Keratinocyte (primary cell): ENCODE results near the gene CA11. TPM values are rescaled to one million over a fixed set of nuclear protein-coding genes. Genes with fewer than 3 reads are reported as not detected.

Source experiments
- DNase-seq: peaks from one replicate; pipeline ENCODE4 v3.0.0-alpha.2; 2011; ENCODE audit warnings: low read depth, missing footprints, low spot score
- FAIRE-seq: peaks from 2 replicates; lab custom pipeline; 2011; peaks lifted over from hg19 to GRCh38; lab: Jason Lieb, UNC
- H2AFZ ChIP-seq: 2 replicates; pipeline ENCODE4 v1.6.0; 2012; ENCODE audit warnings: low read length, control low read depth, inconsistent platforms; ENCODE audit not compliant: control insufficient read depth
- H3K27ac ChIP-seq: 2 replicates; pipeline ENCODE4 v1.5.1; 2011; ENCODE audit warnings: low read length; ENCODE audit not compliant: control insufficient read depth, insufficient read depth
- H3K27me3 ChIP-seq: 3 replicates; pipeline ENCODE4 v1.6.0; 2011; ENCODE audit warnings: low read length; ENCODE audit not compliant: control insufficient read depth, insufficient read depth; ENCODE audit errors: extremely low read depth
- H3K36me3 ChIP-seq, 2 experiments: 2 replicates in 1 of 2; 3 replicates in 1 of 2; pipeline ENCODE4 v1.5.1; 2011; ENCODE audit warnings: low read length in 2 of 2, mild to moderate bottlenecking in 1 of 2; ENCODE audit not compliant: control insufficient read depth in 2 of 2, insufficient read depth in 2 of 2; ENCODE audit errors: extremely low read depth in 1 of 2
- H3K4me1 ChIP-seq: 3 replicates; pipeline ENCODE4 v1.5.1; 2011; ENCODE audit warnings: low read length; ENCODE audit not compliant: control insufficient read depth, insufficient read depth; ENCODE audit errors: extremely low read depth
- H3K4me2 ChIP-seq: 3 replicates; pipeline ENCODE4 v1.6.0; 2011; ENCODE audit warnings: low read depth, low read length; ENCODE audit not compliant: control insufficient read depth, insufficient read depth; ENCODE audit errors: extremely low read depth
- H3K4me3 ChIP-seq, 3 experiments: fragments of 200-600 bp in 1 of 3; sonication (generic) in 1 of 3; 2 replicates in 2 of 3; 3 replicates in 1 of 3; pipeline ENCODE4 v1.5.1; 2011 to 2016; ENCODE audit warnings: low read length in 3 of 3, mild to moderate bottlenecking in 3 of 3, control low read depth in 2 of 3, inconsistent platforms in 1 of 3, low read depth in 1 of 3, mixed read lengths in 1 of 3, mixed run types in 1 of 3, moderate library complexity in 1 of 3; ENCODE audit not compliant: control insufficient read depth in 2 of 3, insufficient read depth in 2 of 3; ENCODE audit errors: extremely low read depth in 1 of 3
- H3K79me2 ChIP-seq: 2 replicates; pipeline ENCODE4 v1.6.0; 2012; ENCODE audit warnings: low read length; ENCODE audit not compliant: control insufficient read depth, insufficient read depth
- H3K9ac ChIP-seq: 3 replicates; pipeline ENCODE4 v1.6.0; 2011; ENCODE audit warnings: low read length; ENCODE audit not compliant: control insufficient read depth, insufficient read depth; ENCODE audit errors: extremely low read depth
- H3K9me1 ChIP-seq: 3 replicates; pipeline ENCODE4 v1.6.0; 2011; ENCODE audit warnings: low read length; ENCODE audit not compliant: control insufficient read depth, insufficient read depth; ENCODE audit errors: extremely low read depth
- H3K9me3 ChIP-seq: 2 replicates; pipeline ENCODE4 v1.5.1; 2012; ENCODE audit warnings: low read depth, low read length; ENCODE audit not compliant: control insufficient read depth
- H4K20me1 ChIP-seq: 3 replicates; pipeline ENCODE4 v1.6.0; 2011; ENCODE audit warnings: low read length; ENCODE audit not compliant: control insufficient read depth, insufficient read depth; ENCODE audit errors: extremely low read depth
- EZH2 ChIP-seq: IDR thresholded peaks from one replicate; pipeline ENCODE4 v1.6.1; 2012; ENCODE audit warnings: inconsistent platforms, mild to moderate bottlenecking, low read length, moderate library complexity
- dilution Hi-C: fragments of 300-500 bp; cut with MboI; formaldehyde crosslinking; loops from one replicate; pipeline ENCODE4 v1.7.0; 2020; ENCODE audit warnings: low sequenced_read_pairs; ENCODE audit not compliant: extremely low pct_ligation_motif_present
- polyA plus RNA-seq, 5 experiments: library from polyadenylated mRNA; depleted of rRNA in 3 of 5; stranded (reverse) in 3 of 5; stranded (forward) in 1 of 5; unstranded in 1 of 5; fragments of >200 nt; gene quantifications; 1 replicate in 1 of 5; 2 replicates in 3 of 5; 3 replicates in 1 of 5; pipeline versions ENCODE4 v1.2.1 to v1.2.3, GENCODE V29; 2011 to 2012; ENCODE audit warnings: missing spikeins in 2 of 5, low read depth in 1 of 5, low replicate concordance in 1 of 5
- TF ChIP-seq, protein P1 (sequence below), 3 experiments: IDR thresholded peaks in 1 of 3; conservative IDR thresholded peaks in 1 of 3; optimal IDR thresholded peaks in 1 of 3; 2 replicates in 2 of 3; 3 replicates in 1 of 3; pipeline versions ENCODE3 to v1.5.1; 2011; ENCODE audit warnings: low read length in 3 of 3, mild to moderate bottlenecking in 3 of 3, moderate library complexity in 2 of 3, control low read depth in 1 of 3, inconsistent platforms in 1 of 3; ENCODE audit not compliant: insufficient read depth in 2 of 3; ENCODE audit errors: extremely low read depth in 1 of 3

Gene CA11
- polyA plus RNA-seq, 1 donor (not counting 4 experiments of a cell fraction or from before 2014, with no cell fraction given), result 1.6 TPM

DNA sequence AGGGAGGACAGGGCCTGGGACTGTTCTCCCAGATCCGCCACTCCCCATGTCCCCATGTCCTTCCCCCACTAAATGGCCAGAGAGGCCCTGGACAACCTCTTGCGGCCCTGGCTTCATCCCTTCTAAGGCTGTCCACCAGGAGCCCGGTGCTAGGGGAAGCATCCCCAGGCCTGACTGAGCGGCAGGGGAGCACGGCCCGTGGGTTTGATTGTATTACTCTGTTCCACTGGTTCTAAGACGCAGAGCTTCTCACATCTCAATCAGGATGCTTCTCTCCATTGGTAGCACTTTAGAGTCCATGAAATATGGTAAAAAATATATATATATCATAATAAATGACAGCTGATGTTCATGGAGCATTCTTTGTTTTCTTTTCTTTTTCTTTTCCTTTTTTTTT is 38.6 kb downstream of the CA11 start:
- no peak overlapping the region for H3K4me3 ChIP-seq
- no peaks in the 10 kb centered on the region for H3K79me2 ChIP-seq
- H3K9me1 ChIP-seq, result no peaks in the 10 kb centered on the region
- no peak overlapping the region for H3K9ac ChIP-seq
- no peaks in the 10 kb centered on the region for H3K36me3 ChIP-seq
- TF ChIP-seq EZH2, result no peak
- FAIRE-seq (no peak), DNase-seq (no peak)
- H3K4me1 ChIP-seq, result no peaks in the 10 kb centered on the region
- H4K20me1 ChIP-seq, result no peaks in the 10 kb centered on the region
- no peak overlapping the region for H3K27ac ChIP-seq
- H3K4me2 ChIP-seq, result no peak overlapping the region
- no peaks in the 10 kb centered on the region for H3K27me3 ChIP-seq
- H3K9me3 ChIP-seq, result no peaks in the 10 kb centered on the region
- H2AFZ ChIP-seq, result no peak overlapping the region
- dilution Hi-C loops, result no loop called here

DNA sequence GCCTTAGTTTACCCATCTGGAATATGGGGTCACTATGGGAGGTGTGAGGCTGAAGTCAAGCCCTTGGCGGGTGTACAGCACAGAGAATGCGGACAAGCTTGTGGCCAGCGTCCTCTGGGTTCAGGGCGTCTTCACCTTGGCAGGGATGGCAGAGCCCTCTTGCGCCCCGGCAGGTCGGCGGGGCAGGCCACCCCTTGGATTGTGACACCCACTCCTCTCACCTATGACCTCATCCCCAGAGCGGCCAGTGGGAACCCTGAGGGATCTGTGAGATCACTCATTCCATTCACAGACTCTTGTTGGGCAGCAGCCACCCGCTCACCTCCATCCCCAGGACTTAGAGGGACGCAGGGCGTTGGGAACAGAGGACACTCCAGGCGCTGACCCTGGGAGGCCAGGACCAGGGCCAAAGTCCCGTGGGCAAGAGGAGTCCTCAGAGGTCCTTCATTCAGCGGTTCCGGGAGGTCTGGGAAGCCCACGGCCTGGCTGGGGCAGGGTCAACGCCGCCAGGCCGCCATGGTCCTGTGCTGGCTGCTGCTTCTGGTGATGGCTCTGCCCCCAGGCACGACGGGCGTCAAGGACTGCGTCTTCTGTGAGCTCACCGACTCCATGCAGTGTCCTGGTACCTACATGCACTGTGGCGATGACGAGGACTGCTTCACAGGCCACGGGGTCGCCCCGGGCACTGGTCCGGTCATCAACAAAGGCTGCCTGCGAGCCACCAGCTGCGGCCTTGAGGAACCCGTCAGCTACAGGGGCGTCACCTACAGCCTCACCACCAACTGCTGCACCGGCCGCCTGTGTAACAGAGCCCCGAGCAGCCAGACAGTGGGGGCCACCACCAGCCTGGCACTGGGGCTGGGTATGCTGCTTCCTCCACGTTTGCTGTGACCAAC is 39.3 kb downstream of the CA11 start, which contains the start of gene SPACA4:
TSS of gene SPACA4 (plus strand) at position 280 of the 896 bp plus-strand sequence. CDS start at position 517, 237 bp downstream.
- no peak for FAIRE-seq

More for the DNA sequence above, 39.3 kb downstream of the CA11 start, which contains the start of gene SPACA4:
- Histone ChIP-seq H3K9ac (no peak within 1 kb of the TSS), H3K36me3 (no peaks in the 10 kb centered on the region), H4K20me1 (no peaks in the 10 kb centered on the region), H3K4me2 (no peak within 1 kb of the TSS), H3K79me2 (no peaks in the 10 kb centered on the region), H3K27me3 (no peaks in the 10 kb centered on the region), H3K9me3 (no peaks in the 10 kb centered on the region), H3K9me1 (no peaks in the 10 kb centered on the region), H3K27ac (no peak within 1 kb of the TSS), H3K4me1 (no peaks in the 10 kb centered on the region), H3K4me3 (no peak within 1 kb of the TSS), H2AFZ (no peak within 1 kb of the TSS)
- no peak for DNase-seq
- TF ChIP-seq, protein P1, sequence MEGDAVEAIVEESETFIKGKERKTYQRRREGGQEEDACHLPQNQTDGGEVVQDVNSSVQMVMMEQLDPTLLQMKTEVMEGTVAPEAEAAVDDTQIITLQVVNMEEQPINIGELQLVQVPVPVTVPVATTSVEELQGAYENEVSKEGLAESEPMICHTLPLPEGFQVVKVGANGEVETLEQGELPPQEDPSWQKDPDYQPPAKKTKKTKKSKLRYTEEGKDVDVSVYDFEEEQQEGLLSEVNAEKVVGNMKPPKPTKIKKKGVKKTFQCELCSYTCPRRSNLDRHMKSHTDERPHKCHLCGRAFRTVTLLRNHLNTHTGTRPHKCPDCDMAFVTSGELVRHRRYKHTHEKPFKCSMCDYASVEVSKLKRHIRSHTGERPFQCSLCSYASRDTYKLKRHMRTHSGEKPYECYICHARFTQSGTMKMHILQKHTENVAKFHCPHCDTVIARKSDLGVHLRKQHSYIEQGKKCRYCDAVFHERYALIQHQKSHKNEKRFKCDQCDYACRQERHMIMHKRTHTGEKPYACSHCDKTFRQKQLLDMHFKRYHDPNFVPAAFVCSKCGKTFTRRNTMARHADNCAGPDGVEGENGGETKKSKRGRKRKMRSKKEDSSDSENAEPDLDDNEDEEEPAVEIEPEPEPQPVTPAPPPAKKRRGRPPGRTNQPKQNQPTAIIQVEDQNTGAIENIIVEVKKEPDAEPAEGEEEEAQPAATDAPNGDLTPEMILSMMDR (optimal IDR thresholded peaks at IDR 0.05 in 1 of 3, IDR thresholded peaks at IDR 0.05 in 1 of 3, conservative IDR thresholded peaks at IDR 0.05 in 1 of 3; ENCODE audit: extremely low read depth in 1 of 3, insufficient read depth in 2 of 3, low read length in 3 of 3), result no peak
- no peak for TF ChIP-seq EZH2
- dilution Hi-C loops, result no loop called here
